SK-N-SH treated with all-trans-retinoic acid at 6 μM for 48 hours (cell line): ENCODE data around the gene ANKRD6.

ENCODE experiments used
- ATAC-seq: fragments of 200-7000 bp; cut with Tn5 transposase; 3 replicates; pipeline ENCODE4 v1.9.1; 2020; ENCODE audit warnings: mild to moderate bottlenecking, moderate library complexity
- BACH2 ChIP-seq: fragments of 250-450 bp; sonication (Bioruptor Pico); IDR thresholded peaks from 2 replicates; pipeline ENCODE4 v1.9.0; 2021; ENCODE audit warnings: mild to moderate bottlenecking, borderline replicate concordance
- CSDC2 ChIP-seq: fragments of 250-450 bp; sonication (Bioruptor Pico); IDR thresholded peaks from 2 replicates; pipeline ENCODE4 v1.5.0; 2020; ENCODE audit warnings: mild to moderate bottlenecking, moderate library complexity
- GLIS3 ChIP-seq: fragments of 250-450 bp; sonication (Bioruptor Pico); IDR thresholded peaks from 2 replicates; pipeline ENCODE4 v1.5.0; 2020; ENCODE audit warnings: mild to moderate bottlenecking, moderate library complexity
- ISL1 ChIP-seq: fragments of 250-450 bp; sonication (Bioruptor Pico); IDR thresholded peaks from 2 replicates; pipeline ENCODE4 v2.1.2; 2022; ENCODE audit warnings: mild to moderate bottlenecking, moderate library complexity
- OSR1 ChIP-seq: fragments of 250-450 bp; sonication (Bioruptor Pico); IDR thresholded peaks from 2 replicates; pipeline ENCODE4 v1.8.0; 2022; ENCODE audit warnings: moderate library complexity, mild to moderate bottlenecking, inconsistent platforms
- RARB ChIP-seq: fragments of 250-450 bp; sonication (Bioruptor Pico); IDR thresholded peaks from 2 replicates; pipeline ENCODE4 v1.8.0; 2021; ENCODE audit warnings: mild to moderate bottlenecking, moderate library complexity
- SNAI2 ChIP-seq: fragments of 250-450 bp; sonication (Bioruptor Pico); IDR thresholded peaks from 2 replicates; pipeline ENCODE4 v1.5.0; 2020; ENCODE audit warnings: mild to moderate bottlenecking, moderate library complexity
- ZC3H10 ChIP-seq: fragments of 250-450 bp; sonication (Bioruptor Pico); IDR thresholded peaks from 2 replicates; pipeline ENCODE4 v1.5.1; 2021; ENCODE audit warnings: mild to moderate bottlenecking, moderate library complexity
- ZFP3 ChIP-seq: fragments of 250-450 bp; sonication (Bioruptor Pico); IDR thresholded peaks from 2 replicates; pipeline ENCODE4 v1.5.0; 2020; ENCODE audit warnings: mild to moderate bottlenecking, moderate library complexity
- ZNF565 ChIP-seq: fragments of 450-650 bp; formaldehyde crosslinking; conservative IDR thresholded peaks from 2 replicates; pipeline ENCODE4 v1.5.0; 2020; ENCODE audit warnings: low read depth, mild to moderate bottlenecking, moderate library complexity
- ZNF70 ChIP-seq: fragments of 450-650 bp; formaldehyde crosslinking; IDR thresholded peaks from 2 replicates; pipeline ENCODE4 v1.5.0; 2020; ENCODE audit warnings: mild to moderate bottlenecking, moderate library complexity
- ZNF8 ChIP-seq: fragments of 450-650 bp; formaldehyde crosslinking; IDR thresholded peaks from 2 replicates; pipeline ENCODE4 v1.5.0; 2020; ENCODE audit warnings: mild to moderate bottlenecking, moderate library complexity
- TF ChIP-seq, protein P1 (sequence below): fragments of 250-450 bp; sonication (Bioruptor Pico); IDR thresholded peaks from 2 replicates; pipeline ENCODE4 v1.5.0; 2020; ENCODE audit warnings: mild to moderate bottlenecking, moderate library complexity
- TF ChIP-seq, protein P2 (sequence below): fragments of 250-450 bp; sonication (Bioruptor Pico); IDR thresholded peaks from 2 replicates; pipeline ENCODE4 v1.8.0; 2020; ENCODE audit warnings: mild to moderate bottlenecking, moderate library complexity, borderline replicate concordance
- TF ChIP-seq, protein P3 (sequence below): fragments of 250-450 bp; sonication (Bioruptor Pico); IDR thresholded peaks from 2 replicates; pipeline ENCODE4 v1.8.0; 2021; ENCODE audit warnings: low read depth, mild to moderate bottlenecking, moderate library complexity, borderline replicate concordance
- TF ChIP-seq, protein P4 (sequence below): fragments of 250-450 bp; sonication (Bioruptor Pico); IDR thresholded peaks from 2 replicates; pipeline ENCODE4 v1.5.1; 2021; ENCODE audit warnings: mild to moderate bottlenecking, moderate library complexity
- TF ChIP-seq, protein P5 (sequence below): fragments of 250-450 bp; sonication (Bioruptor Pico); IDR thresholded peaks from 2 replicates; pipeline ENCODE4 v1.5.1; 2020; ENCODE audit warnings: low read depth, mild to moderate bottlenecking, moderate library complexity

The ANKRD6 gene

GRCh38 chr6:89411145-89412070 is 21.5 kb upstream of the ANKRD6 start:
- peak; percentile 69 for ATAC-seq
- TF ChIP-seq, protein P1, sequence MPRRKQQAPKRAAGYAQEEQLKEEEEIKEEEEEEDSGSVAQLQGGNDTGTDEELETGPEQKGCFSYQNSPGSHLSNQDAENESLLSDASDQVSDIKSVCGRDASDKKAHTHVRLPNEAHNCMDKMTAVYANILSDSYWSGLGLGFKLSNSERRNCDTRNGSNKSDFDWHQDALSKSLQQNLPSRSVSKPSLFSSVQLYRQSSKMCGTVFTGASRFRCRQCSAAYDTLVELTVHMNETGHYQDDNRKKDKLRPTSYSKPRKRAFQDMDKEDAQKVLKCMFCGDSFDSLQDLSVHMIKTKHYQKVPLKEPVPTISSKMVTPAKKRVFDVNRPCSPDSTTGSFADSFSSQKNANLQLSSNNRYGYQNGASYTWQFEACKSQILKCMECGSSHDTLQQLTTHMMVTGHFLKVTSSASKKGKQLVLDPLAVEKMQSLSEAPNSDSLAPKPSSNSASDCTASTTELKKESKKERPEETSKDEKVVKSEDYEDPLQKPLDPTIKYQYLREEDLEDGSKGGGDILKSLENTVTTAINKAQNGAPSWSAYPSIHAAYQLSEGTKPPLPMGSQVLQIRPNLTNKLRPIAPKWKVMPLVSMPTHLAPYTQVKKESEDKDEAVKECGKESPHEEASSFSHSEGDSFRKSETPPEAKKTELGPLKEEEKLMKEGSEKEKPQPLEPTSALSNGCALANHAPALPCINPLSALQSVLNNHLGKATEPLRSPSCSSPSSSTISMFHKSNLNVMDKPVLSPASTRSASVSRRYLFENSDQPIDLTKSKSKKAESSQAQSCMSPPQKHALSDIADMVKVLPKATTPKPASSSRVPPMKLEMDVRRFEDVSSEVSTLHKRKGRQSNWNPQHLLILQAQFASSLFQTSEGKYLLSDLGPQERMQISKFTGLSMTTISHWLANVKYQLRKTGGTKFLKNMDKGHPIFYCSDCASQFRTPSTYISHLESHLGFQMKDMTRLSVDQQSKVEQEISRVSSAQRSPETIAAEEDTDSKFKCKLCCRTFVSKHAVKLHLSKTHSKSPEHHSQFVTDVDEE (CRISPR knock-in tag): no peak
- 0 out of 2 replicates have a peak, but pooled peaks have one; percentile 10 for TF ChIP-seq ZNF70 (CRISPR knock-in tag)

DNA sequence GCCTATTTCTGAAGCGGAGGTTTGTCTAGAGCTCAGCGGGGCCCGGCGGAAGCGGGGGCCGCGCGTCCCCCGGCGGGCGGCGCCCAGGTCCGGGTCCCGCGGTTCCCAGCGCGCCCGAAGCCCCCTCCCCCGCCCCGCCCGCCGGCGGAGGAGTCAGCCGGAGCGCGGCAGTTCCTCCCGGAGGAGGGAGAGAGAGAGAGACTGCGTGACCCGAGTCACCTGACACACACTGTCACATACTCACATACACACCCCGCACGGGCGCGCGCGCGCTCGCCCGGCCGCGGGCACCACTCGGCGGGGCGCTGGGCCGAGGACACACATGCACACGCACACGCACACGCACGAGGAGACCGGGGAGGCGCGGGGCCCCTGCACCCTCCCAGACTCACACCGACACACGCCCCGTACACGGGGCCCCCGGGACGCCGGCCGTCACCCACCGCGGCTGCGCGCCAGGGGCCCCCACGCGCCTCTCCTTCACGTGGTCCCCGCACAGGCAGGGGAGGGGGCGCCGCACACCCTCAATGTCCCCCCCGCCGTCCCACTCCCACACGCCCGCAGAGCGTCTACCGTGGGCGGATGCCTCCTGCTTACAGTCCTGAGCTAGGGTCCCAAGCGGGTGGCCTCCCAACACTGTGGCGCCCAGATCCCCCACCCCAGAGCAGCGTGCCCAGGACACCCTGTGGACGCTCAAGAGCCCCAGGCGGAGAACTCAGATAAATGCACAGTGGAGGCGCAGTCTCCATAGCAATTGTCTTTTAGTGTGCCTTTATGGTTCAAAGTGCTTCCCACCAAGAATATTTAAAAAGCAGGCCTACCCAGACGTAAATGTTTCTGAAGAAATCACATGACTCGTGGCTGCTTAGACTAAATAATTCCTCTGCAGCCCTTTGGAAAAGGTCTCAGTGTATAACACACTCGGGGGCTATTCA is 20.6 kb upstream of the ANKRD6 start, which contains the start of gene RRAGD:
Gene RRAGD, minus strand, starts transcription at position 203 of the 935 bp plus-strand sequence. CDS start 280 bp downstream, outside the sequence.
- peak; percentile 47 for ATAC-seq
- TF ChIP-seq, protein P2, sequence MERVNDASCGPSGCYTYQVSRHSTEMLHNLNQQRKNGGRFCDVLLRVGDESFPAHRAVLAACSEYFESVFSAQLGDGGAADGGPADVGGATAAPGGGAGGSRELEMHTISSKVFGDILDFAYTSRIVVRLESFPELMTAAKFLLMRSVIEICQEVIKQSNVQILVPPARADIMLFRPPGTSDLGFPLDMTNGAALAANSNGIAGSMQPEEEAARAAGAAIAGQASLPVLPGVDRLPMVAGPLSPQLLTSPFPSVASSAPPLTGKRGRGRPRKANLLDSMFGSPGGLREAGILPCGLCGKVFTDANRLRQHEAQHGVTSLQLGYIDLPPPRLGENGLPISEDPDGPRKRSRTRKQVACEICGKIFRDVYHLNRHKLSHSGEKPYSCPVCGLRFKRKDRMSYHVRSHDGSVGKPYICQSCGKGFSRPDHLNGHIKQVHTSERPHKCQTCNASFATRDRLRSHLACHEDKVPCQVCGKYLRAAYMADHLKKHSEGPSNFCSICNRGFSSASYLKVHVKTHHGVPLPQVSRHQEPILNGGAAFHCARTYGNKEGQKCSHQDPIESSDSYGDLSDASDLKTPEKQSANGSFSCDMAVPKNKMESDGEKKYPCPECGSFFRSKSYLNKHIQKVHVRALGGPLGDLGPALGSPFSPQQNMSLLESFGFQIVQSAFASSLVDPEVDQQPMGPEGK (CRISPR knock-in tag): no peak
- no peak for TF ChIP-seq CSDC2
- no peak for TF ChIP-seq ZFP3
- no peak for TF ChIP-seq SNAI2 (CRISPR knock-in tag)
- no peak for TF ChIP-seq ISL1 (CRISPR knock-in tag)
- TF ChIP-seq ZNF565: no peak
- no peak for TF ChIP-seq RARB
- TF ChIP-seq, protein P3, sequence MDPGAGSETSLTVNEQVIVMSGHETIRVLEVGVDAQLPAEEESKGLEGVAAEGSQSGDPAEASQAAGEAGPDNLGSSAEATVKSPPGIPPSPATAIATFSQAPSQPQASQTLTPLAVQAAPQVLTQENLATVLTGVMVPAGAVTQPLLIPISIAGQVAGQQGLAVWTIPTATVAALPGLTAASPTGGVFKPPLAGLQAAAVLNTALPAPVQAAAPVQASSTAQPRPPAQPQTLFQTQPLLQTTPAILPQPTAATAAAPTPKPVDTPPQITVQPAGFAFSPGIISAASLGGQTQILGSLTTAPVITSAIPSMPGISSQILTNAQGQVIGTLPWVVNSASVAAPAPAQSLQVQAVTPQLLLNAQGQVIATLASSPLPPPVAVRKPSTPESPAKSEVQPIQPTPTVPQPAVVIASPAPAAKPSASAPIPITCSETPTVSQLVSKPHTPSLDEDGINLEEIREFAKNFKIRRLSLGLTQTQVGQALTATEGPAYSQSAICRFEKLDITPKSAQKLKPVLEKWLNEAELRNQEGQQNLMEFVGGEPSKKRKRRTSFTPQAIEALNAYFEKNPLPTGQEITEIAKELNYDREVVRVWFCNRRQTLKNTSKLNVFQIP (CRISPR knock-in tag): no peak

DNA sequence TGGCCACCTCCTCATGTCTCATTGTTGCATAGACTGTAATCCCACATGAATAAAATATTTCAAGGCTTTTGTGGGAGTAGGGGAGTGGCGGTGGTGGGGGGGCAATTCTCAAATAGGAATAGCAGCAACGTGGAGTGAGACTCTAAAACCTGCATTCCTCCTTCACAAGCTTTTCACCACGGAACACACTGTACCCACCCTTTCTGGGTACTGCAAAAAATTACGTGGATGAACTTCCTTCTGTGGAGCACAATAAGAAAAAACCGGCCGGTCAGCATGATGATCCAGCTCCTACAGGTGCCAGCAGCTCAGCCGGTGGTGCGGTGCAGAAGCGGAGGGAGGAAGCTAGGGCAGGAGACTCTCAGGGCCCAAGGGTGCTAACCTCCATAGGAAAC is 19.9 kb upstream of the ANKRD6 start:
- ATAC-seq: no peak
- TF ChIP-seq, protein P1 (CRISPR knock-in tag): no peak
- TF ChIP-seq GLIS3 (CRISPR knock-in tag) (no peak), BACH2 (no peak)
- TF ChIP-seq, protein P4, sequence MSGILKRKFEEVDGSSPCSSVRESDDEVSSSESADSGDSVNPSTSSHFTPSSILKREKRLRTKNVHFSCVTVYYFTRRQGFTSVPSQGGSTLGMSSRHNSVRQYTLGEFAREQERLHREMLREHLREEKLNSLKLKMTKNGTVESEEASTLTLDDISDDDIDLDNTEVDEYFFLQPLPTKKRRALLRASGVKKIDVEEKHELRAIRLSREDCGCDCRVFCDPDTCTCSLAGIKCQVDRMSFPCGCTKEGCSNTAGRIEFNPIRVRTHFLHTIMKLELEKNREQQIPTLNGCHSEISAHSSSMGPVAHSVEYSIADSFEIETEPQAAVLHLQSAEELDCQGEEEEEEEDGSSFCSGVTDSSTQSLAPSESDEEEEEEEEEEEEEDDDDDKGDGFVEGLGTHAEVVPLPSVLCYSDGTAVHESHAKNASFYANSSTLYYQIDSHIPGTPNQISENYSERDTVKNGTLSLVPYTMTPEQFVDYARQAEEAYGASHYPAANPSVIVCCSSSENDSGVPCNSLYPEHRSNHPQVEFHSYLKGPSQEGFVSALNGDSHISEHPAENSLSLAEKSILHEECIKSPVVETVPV (CRISPR knock-in tag): no peak

DNA sequence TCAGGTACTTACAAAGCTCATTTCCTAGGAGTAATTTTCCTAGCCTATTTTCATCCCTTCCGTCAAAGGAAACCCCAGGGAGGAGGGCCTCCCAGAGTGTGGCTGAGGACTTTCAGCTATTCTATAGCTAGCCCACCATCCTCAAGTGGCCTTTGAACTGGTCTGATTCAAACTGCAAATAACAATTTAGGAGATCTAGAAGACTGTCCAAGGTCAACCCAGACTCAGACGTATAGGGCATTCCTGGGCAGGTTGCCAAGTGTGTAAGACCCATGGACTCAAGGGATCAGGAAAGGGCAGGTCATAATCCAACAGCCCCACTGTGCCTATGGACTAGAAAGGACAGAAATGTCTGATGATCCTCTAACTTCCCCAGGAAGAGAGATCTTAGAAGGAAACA is 18.7 kb upstream of the ANKRD6 start:
- TF ChIP-seq, protein P5, sequence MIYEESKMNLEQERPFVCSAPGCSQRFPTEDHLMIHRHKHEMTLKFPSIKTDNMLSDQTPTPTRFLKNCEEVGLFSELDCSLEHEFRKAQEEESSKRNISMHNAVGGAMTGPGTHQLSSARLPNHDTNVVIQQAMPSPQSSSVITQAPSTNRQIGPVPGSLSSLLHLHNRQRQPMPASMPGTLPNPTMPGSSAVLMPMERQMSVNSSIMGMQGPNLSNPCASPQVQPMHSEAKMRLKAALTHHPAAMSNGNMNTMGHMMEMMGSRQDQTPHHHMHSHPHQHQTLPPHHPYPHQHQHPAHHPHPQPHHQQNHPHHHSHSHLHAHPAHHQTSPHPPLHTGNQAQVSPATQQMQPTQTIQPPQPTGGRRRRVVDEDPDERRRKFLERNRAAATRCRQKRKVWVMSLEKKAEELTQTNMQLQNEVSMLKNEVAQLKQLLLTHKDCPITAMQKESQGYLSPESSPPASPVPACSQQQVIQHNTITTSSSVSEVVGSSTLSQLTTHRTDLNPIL: no peak
- TF ChIP-seq ZNF70 (CRISPR knock-in tag) (no peak), ISL1 (CRISPR knock-in tag) (no peak), ZNF8 (CRISPR knock-in tag) (no peak), SNAI2 (CRISPR knock-in tag) (no peak), ZC3H10 (no peak), OSR1 (no peak), BACH2 (no peak)
- no peak for ATAC-seq
